NCI-H510A (cell line): ENCODE results near the gene TPD52L1.

ENCODE experiments used
- DNase-seq: peaks from one replicate; lab custom pipeline; 2025; lab: John Stamatoyannopoulos, UW

TPD52L1 gene

GRCh38 chr6:125208625-125209249 is 55.2 kb downstream of the TPD52L1 start:
- no peak for DNase-seq

DNA sequence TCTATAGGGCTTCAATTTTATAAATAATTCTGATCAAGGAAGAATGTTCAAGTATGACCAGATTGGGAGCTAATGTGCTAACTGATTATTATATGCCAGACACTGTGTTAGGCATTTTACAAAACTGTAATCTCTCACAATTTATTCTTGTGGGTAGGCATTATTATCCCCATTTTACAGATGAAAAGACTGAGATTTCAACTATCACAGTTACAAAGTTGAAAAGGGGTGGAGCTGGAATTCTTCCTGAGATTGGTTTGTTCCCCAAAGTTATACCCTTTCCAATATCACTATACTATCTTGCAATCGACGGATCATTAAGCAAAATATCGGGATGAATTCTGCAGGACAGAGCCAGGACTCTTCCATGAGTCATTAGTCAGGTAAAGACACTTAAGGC is 57.1 kb downstream of the TPD52L1 start:
- no peak for DNase-seq

GRCh38 chr6:125211352-125211751 is 57.8 kb downstream of the TPD52L1 start:
- DNase-seq = no peak

DNA sequence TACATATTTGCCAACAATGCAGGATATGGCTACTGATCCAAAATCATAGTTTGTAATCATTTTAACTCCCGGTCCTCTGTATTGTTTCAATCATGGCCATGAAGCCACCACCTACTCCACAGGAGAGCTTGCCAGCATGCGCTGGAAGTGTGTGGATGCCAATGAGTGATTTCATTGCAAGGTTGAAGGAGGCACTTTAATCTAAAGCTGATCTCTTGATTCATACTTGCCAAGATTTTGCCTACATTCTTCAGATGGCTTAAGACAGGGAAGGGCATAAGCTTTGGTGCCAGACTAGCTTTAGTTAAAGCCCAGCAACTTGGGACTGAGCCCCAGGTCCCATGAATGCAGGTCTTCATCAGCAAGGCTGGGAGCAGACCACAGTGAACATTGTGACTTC is 58.8 kb downstream of the TPD52L1 start:
- DNase-seq = no peak

- no peak for DNase-seq
These were observed 60.4 kb downstream of the TPD52L1 start for GRCh38 chr6:125213939-125214338.

GRCh38 chr6:125215252-125215819 is 61.8 kb downstream of the TPD52L1 start:
- no peak for DNase-seq

DNA sequence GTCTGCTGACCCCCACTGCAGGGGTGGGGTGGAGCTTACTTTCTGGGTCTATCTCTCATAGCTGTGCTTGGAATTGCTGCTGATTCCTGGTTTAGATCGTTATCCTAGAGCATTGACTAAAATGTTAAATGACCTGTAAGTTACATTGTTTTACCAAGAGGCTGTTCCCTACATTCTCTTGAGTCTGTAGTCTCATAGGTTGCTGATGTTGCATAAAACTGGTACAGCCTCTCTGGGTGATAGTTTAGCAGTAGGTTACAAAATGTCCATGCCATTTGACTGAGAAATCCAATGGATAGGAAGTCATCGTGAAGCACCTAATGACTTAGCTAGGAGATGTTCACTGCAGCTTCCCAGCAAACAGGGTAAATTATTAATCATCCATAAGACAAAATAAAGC is 62.4 kb downstream of the TPD52L1 start:
- no peak for DNase-seq

DNA sequence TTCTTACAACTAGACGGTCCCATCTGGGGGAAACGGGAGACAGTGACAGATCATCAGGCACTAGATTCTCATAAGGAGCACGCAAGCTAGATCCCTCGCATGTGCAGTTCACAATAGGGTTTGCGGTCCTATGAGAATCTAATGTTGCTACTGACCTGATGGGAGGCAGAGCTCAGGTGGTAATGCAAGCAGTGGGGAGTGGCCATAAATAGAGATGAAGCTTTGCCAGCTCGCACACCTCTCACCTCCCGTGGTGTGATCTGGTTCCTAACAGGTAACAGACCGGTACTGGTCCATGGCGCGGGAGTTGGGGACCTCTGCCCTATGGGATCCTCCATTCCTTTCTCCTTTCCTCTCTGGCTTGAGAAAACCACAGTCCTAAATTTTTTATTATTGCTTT is 63.8 kb downstream of the TPD52L1 start:
- DNase-seq = no peak

DNA sequence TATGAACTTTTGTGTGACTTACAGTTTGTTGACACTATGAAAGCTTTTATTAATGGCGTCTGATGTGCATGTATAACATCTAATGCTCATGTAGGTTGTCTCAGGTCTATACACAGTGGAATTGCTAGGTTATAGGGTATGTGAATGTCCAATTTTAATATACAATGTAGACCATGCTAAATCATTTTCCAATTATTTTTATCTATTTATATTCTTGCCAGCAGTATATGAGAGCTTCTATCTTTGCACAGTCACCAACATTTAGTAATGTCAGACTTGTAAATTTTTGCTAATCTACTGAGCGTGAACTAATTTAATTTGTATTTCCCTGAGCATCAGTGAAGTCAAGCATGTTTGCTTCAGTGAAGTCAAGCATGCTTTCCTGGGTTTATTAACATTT is 64.4 kb downstream of the TPD52L1 start:
- no peak for DNase-seq

GRCh38 chr6:125219361-125219895 is 65.9 kb downstream of the TPD52L1 start:
- no peak for DNase-seq

- DNase-seq = no peak
These were observed 67.1 kb downstream of the TPD52L1 start for GRCh38 chr6:125220712-125221111.

- DNase-seq = no peak
These were observed 69.2 kb downstream of the TPD52L1 start for GRCh38 chr6:125222531-125223455.

DNA sequence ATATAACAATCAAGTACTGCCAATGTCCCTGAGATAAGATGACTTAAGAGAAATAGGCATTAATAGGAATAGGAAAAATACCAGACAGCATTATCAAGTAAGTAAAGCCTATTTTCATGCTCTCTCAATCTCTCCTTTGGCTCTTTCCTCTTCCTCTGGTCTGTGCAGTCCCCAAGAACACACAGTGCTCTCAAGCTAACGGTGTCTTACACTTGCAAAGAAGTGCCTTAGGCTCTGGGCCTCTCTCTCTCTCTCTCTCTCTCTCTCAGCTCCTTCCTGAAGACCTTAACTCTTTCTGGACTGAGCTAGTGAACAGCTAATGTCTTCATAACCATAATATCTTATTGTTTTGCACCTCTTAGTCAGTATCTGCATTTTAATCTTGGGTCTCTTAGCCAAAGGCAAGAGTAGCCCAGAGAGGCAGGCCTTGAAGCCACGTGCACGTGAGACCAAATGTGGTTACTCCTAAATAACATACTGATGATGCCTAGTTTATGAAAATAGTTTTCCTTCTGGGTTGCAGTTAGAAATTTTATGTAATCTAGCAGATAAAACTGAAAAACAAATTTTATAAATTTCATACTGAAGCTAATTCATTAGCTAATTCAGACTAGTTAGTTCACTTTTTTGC is 70.8 kb downstream of the TPD52L1 start:
- DNase-seq = no peak

GRCh38 chr6:125227244-125227643 is 73.7 kb downstream of the TPD52L1 start:
- no peak for DNase-seq

DNA sequence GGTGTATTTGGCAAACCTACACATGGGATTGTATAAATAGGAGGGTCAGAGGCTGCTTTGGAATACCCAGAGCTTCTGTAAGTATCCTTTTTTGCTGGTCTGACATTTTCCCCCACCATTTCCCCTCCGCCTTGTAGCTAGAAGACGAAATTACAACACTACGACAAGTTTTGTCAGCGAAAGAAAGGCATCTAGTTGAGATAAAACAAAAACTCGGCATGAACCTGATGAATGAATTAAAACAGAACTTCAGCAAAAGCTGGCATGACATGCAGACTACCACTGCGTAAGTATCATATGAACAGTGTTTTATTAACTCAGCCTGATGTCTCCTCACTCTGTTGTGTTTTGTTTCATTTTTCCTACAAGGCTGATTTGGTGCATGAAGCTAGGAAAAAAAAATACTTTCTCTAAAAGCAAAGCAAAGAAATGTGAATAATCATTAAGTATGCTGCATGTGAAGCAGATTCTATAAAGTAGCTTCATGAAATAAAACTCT is 75.5 kb downstream of the TPD52L1 start:
- DNase-seq = no peak

DNA sequence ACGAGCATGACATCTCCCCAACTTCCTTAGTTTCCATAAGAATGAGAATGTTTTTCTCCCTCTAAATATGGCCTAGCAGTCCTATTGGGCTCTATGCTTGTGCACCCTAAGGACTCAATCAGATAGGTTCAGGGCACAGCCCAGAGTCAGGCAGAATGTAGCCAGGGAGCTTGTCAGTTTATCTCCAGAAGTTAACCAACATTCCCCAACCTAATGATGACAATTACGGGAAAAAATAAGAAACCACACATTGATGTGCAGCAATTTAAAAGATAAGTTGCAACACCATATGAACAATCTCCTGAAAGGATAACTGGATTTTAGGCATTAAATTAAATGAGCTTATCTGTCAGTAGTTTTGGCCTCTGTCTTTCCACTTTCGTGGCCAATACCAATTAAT is 77.1 kb downstream of the TPD52L1 start:
- DNase-seq = no peak

GRCh38 chr6:125231133-125231532 is 77.6 kb downstream of the TPD52L1 start:
- no peak for DNase-seq

DNA sequence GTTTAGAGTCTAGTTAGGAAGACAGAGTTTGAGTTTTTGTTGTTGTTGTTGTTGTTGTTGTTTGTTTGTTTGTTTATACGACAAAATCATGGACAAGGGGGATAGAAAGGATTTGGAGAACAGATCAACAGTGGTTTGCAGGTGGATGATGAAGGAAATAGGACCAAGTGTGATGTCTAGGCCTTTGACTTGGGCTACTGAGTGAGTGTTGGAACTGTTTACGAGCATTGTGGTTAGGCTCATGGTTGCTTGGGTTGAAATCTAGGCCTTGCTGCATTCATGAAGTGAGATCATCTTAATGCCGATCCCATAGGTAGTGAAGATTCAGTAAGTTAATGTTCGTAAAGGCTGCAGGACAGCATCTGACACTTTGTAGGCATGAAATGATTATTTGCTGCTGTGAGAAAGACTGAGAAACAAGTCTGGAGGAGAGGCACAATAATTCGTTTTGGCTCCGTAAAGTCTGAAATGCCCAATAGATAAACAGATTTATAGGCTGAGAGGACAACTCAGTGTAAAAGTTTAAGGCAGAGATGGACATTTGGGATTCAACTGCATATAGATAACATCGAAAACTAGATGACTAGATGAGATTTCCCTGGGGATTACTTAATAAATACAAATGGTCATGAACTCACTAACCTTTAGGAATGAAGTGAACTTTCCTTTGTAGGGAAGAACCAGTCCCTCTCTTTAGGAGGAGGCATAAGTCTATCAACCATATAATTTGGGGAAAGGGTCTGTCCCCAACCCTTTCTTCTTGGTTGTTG is 78.2 kb downstream of the TPD52L1 start:
- DNase-seq = no peak

- no peak for DNase-seq
These were observed 78.9 kb downstream of the TPD52L1 start for GRCh38 chr6:125232466-125232865.

DNA sequence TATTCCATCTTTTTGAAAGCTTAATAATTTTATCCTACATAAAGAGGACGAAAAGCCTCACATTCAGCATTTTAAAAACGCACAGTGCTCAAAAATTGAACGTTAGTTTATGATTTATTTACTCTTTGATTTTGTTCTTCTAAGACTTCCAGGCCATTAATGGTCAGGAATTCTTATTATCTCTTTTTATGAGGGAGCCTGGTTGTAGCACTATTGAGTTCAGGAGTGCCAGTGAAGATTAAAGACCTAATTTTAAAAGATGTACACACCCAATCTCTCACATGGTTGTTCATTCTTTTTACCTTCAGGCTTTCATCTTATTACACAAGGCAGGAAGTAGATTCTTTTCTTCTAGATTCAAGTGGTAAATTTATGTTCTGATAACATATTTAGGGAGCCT is 79.6 kb downstream of the TPD52L1 start:
- no peak for DNase-seq

DNA sequence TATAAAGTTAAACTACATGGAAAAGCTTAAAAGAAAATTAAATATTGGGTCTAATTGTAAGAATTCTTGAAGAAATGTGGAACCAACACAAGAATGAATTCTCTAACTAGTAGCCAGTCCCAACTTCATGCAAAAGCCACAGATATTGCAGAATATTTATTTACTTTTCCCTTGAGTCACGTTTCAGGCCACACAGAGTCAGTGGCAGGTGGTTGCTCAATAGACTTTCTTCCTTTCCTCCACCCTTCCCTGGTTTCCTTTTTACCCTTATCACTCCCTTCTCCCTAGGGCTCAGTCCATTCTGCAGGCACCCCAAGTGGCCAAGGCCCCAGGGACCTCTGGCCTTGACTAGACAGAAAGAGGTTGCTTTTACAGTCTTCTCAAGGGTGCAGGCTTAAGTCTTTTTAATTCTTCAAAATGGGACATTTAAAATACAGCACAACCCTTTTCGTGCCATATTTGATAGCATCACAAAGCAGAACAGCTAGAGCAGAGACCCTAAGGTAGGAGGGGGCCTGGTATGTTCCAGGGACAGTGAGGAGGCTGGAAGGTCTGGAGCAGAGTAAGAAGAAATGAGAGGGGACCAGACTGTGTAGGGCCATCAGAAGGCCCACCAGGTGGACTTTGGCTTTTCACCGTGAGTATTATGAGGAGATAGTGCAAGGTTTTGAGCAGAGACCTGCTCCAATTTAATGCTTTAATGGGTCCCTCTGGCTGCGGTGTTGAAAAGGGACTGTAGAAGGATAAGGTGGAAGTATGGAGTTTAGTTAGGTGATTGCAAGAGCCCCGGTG is 83.2 kb downstream of the TPD52L1 start:
- no peak for DNase-seq
